Tibial nerve (tissue), 4 donors: ENCODE data around the gene SGTA. TPM values are rescaled to one million over a fixed set of nuclear protein-coding genes. Genes with fewer than 3 reads are reported as not detected.

Experiments used
- DNase-seq, 2 donors: peaks; one replicate each; pipeline ENCODE4 v3.0.0-alpha.2; 2019; ENCODE audit warnings: low spot score in 2 of 2
- H3K27ac ChIP-seq, 4 donors: fragments of 200-600 bp; sonication (generic) in 3 of 4; one replicate each; pipeline ENCODE4 v1.5.1; 2017 to 2019; ENCODE audit warnings: mild to moderate bottlenecking in 1 of 4
- H3K27me3 ChIP-seq, 2 donors: fragments of 200-600 bp; sonication (generic) in 1 of 2; one replicate each; pipeline versions ENCODE4 v1.5.1 to v1.6.0; 2017 to 2019
- H3K36me3 ChIP-seq, 3 donors: fragments of 200-600 bp; sonication (generic); one replicate each; pipeline ENCODE4 v1.5.1; 2018 to 2019
- H3K4me1 ChIP-seq, 4 donors: fragments of 200-600 bp; sonication (generic) in 3 of 4; one replicate each; pipeline ENCODE4 v1.5.1; 2017 to 2019
- H3K4me3 ChIP-seq, 4 donors: fragments of 200-600 bp; sonication (generic) in 3 of 4; one replicate each; pipeline ENCODE4 v1.5.1; 2017 to 2019; ENCODE audit warnings: mild to moderate bottlenecking in 1 of 4, moderate library complexity in 1 of 4
- H3K9me3 ChIP-seq, 4 donors: fragments of 200-600 bp; sonication (generic) in 3 of 4; one replicate each; pipeline ENCODE4 v1.5.1; 2017 to 2019
- CTCF ChIP-seq, 5 experiments: fragments of 200-600 bp in 3 of 5; fragments of 450-650 bp in 2 of 5; sonication (generic) in 3 of 5; IDR thresholded peaks; one replicate each; pipeline ENCODE4 v1.5.1; 2016 to 2019; ENCODE audit warnings: antibody characterized with exemption in 5 of 5, mild to moderate bottlenecking in 3 of 5, moderate library complexity in 2 of 5
- EP300 ChIP-seq, 2 donors: sonication (generic); formaldehyde crosslinking; IDR thresholded peaks; one replicate each; pipeline ENCODE4 v1.6.1; 2017; ENCODE audit warnings: antibody characterized with exemption in 2 of 2, mild to moderate bottlenecking in 1 of 2
- POLR2A ChIP-seq, 2 donors: fragments of 450-650 bp; IDR thresholded peaks; one replicate each; pipeline ENCODE4 v1.6.1; 2017; ENCODE audit warnings: antibody characterized with exemption in 2 of 2, mild to moderate bottlenecking in 2 of 2, moderate library complexity in 2 of 2
- WGBS, 2 donors: methylation state at CpG; one replicate each; pipeline ENCODE4 v1.1.5; 2018; 5-methylcytosine and 5-hydroxymethylcytosine counted together
- total RNA-seq, 4 donors: library from RNA; depleted of rRNA; stranded (reverse); fragments of >200 nt; gene quantifications; one replicate each; pipeline ENCODE4 v1.1.0, GENCODE V29; 2016

Gene SGTA
- total RNA-seq, 4 donors from 2014 or later = 40.2 to 47.6 (median 44.9) TPM

- peak overlapping the region in 2 of 4 donors; percentile 59 to 86 for H3K27ac ChIP-seq
- WGBS, 2 donors = 38 to 46% methylated on average over 14 of the region's 14 CpGs
- DNase-seq = no peak
- H3K27me3 ChIP-seq = no peaks in the 10 kb centered on the region
- H3K36me3 ChIP-seq = peaks cover 0 to 16% (median 0%) of the 10 kb centered on the region in 3 donors
- H3K4me3 ChIP-seq = no peak overlapping the region
- H3K9me3 ChIP-seq = no peaks in the 10 kb centered on the region
- peaks cover 0 to 93% (median 59%) of the 10 kb centered on the region in 4 donors for H3K4me1 ChIP-seq
- TF ChIP-seq POLR2A (IDR thresholded peaks at IDR 0.05) = no peak
- no peak for TF ChIP-seq EP300 (IDR thresholded peaks at IDR 0.05)
- TF ChIP-seq CTCF (IDR thresholded peaks at IDR 0.05) = no peak
Measured at GRCh38 chr19:2779121-2779740, 3.8 kb downstream of the SGTA start.

GRCh38 chr19:2777952-2778683, 5.0 kb downstream of the SGTA start:
- peak overlapping the region in 2 of 4 donors; percentile 59 to 86 for H3K27ac ChIP-seq
- DNase-seq = no peak

GRCh38 chr19:2775556-2776430, 7.3 kb downstream of the SGTA start:
- peak overlapping the region in 3 of 4 donors; percentile 3 to 41 (median 13) for H3K4me3 ChIP-seq
- WGBS, 2 donors = 55 to 60% methylated on average over 29 of the region's 29 CpGs
- H3K9me3 ChIP-seq = no peaks in the 10 kb centered on the region
- peak overlapping the region; percentile 38 to 92 (median 82) for H3K27ac ChIP-seq
- peaks cover 0 to 84% (median 38%) of the 10 kb centered on the region in 4 donors for H3K4me1 ChIP-seq
- peak; percentile 52 to 53 for DNase-seq
- H3K36me3 ChIP-seq = peaks cover 0 to 22% (median 0%) of the 10 kb centered on the region in 3 donors
- TF ChIP-seq EP300 (IDR thresholded peaks at IDR 0.05) = peak in 1 of 2 donors; percentile 27
- TF ChIP-seq POLR2A (IDR thresholded peaks at IDR 0.05) = no peak
- H3K27me3 ChIP-seq = no peaks in the 10 kb centered on the region

More at GRCh38 chr19:2777952-2778683, 5.0 kb downstream of the SGTA start:
- Histone ChIP-seq H3K9me3 (no peaks in the 10 kb centered on the region), H3K27me3 (no peaks in the 10 kb centered on the region), H3K4me1 (peaks cover 0 to 87% (median 54%) of the 10 kb centered on the region in 4 donors), H3K36me3 (peaks cover 0 to 16% (median 0%) of the 10 kb centered on the region in 3 donors), H3K4me3 (no peak overlapping the region)
- TF ChIP-seq CTCF (IDR thresholded peaks at IDR 0.05) (no peak), POLR2A (IDR thresholded peaks at IDR 0.05) (no peak), EP300 (IDR thresholded peaks at IDR 0.05) (no peak)
- 88 to 91% methylated on average over 19 of the region's 19 CpGs for WGBS, 2 donors

- DNase-seq = no peak
- Histone ChIP-seq H3K27me3 (no peaks in the 10 kb centered on the region), H3K4me1 (peaks cover 0 to 84% (median 31%) of the 10 kb centered on the region in 4 donors), H3K27ac (peak overlapping the region; percentile 38 to 92 (median 82)), H3K4me3 (peak overlapping the region in 1 of 4 donors; percentile 41), H3K9me3 (no peaks in the 10 kb centered on the region), H3K36me3 (peaks cover 0 to 26% (median 0%) of the 10 kb centered on the region in 3 donors)
- 85 to 86% methylated on average over 17 to 20 of the region's 24 CpGs for whole genome bisulfite sequencing, 2 donors
- no peak for TF ChIP-seq EP300 (IDR thresholded peaks at IDR 0.05)
- TF ChIP-seq CTCF (IDR thresholded peaks at IDR 0.05) = no peak
Measured at GRCh38 chr19:2774953-2775555, 8.0 kb downstream of the SGTA start.
